Fibroblast of the aortic adventitia (primary cell): ENCODE data around the gene FRMD4A. TPM values are rescaled to one million over a fixed set of nuclear protein-coding genes. Genes with fewer than 3 reads are reported as not detected.

Source experiments
- DNase-seq: peaks from one replicate; pipeline ENCODE4 v3.0.0-alpha.2; 2010; ENCODE audit warnings: low read depth
- H3K4me3 ChIP-seq: 2 replicates; pipeline ENCODE4 v1.5.1; 2011; ENCODE audit warnings: low read depth, mild to moderate bottlenecking, control low read depth, low read length, moderate library complexity
- CTCF ChIP-seq: IDR thresholded peaks from 2 replicates; pipeline ENCODE4 v1.5.1; 2011; ENCODE audit warnings: mild to moderate bottlenecking, low read length, control low read depth, inconsistent platforms; ENCODE audit not compliant: insufficient read depth
- total RNA-seq: library from RNA; depleted of rRNA; stranded (reverse); fragments of >200 nt; gene quantifications from 2 replicates; pipeline ENCODE4 v1.2.3, GENCODE V29; 2012; ENCODE audit warnings: low replicate concordance

The FRMD4A gene
- total RNA-seq, 1 donor: 42.4 TPM

- no peak overlapping the region for H3K4me3 ChIP-seq
- peak; percentile 67 for DNase-seq
- no peak for TF ChIP-seq CTCF
These were observed 391.8 kb downstream of the FRMD4A start for GRCh38 chr10:13938950-13939349.

- H3K4me3 ChIP-seq: no peak overlapping the region
- no peak for TF ChIP-seq CTCF
- no peak for DNase-seq
These were observed 393.9 kb downstream of the FRMD4A start for GRCh38 chr10:13936826-13937225.

GRCh38 chr10:13930120-13930519 is 400.6 kb downstream of the FRMD4A start:
- no peak for TF ChIP-seq CTCF
- no peak overlapping the region for H3K4me3 ChIP-seq
- peak; percentile 39 for DNase-seq

- no peak overlapping the region for H3K4me3 ChIP-seq
- no peak for DNase-seq
- TF ChIP-seq CTCF: no peak
These were observed 402.3 kb downstream of the FRMD4A start for GRCh38 chr10:13928451-13928850.

GRCh38 chr10:13925971-13926780 is 404.5 kb downstream of the FRMD4A start:
- DNase-seq: peak; percentile 37
- no peak for TF ChIP-seq CTCF
- H3K4me3 ChIP-seq: no peak overlapping the region

- TF ChIP-seq CTCF: no peak
- H3K4me3 ChIP-seq: no peak overlapping the region
These were observed 406.5 kb downstream of the FRMD4A start for GRCh38 chr10:13924040-13924725.

More at GRCh38 chr10:13924040-13924725, 406.5 kb downstream of the FRMD4A start:
- DNase-seq: peak; percentile 97
